SK-N-SH (cell line): ENCODE measurements around the gene LSP1. TPM values are rescaled to one million over a fixed set of nuclear protein-coding genes. Genes with fewer than 3 reads are reported as not detected.

Experiments
- polyA plus RNA-seq, 3 experiments: library from polyadenylated mRNA; depleted of rRNA; stranded (reverse); fragments of >200 nt; gene quantifications; 2 replicates each; pipeline ENCODE4 v1.2.3, GENCODE V29; 2012
- small RNA-seq, 7 experiments: library from RNA; depleted of rRNA; stranded (forward); fragments of <200 nt; gene quantifications; one replicate each; pipeline ENCODE3, GENCODE V24; 2012

The LSP1 gene
- polyA plus RNA-seq, 1 of the 3 experiments (the other 2 are of a cell fraction) = 0.38 TPM

Small RNAs within 50 kb of the gene (small RNA-seq; reads per million reads assigned to genes)
- gene AC051649.1 (0 reads per million in 7 experiments), gene MIR4298 (0 reads per million in 7 experiments)

Other genes starting within 250 kb of the LSP1 start
- not detected in 2 replicates for gene KRTAP5-3, start 244.6 kb upstream of the LSP1 start, polyA plus RNA-seq (2012; rRNA removed)
- not detected in 2 replicates for gene KRTAP5-4, start 230.9 kb upstream of the LSP1 start, polyA plus RNA-seq (2012; rRNA removed)
- gene KRTAP5-5, start 223.3 kb upstream of the LSP1 start, polyA plus RNA-seq (2012; rRNA removed) = not detected in 2 replicates
- not detected in 2 replicates for gene KRTAP5-6, start 155.9 kb upstream of the LSP1 start, polyA plus RNA-seq (2012; rRNA removed)
- gene IFITM10, start 102.5 kb upstream of the LSP1 start, polyA plus RNA-seq (2012; rRNA removed) = 0.21 and 0.31 TPM in 2 replicates
- gene CTSD, start 89.2 kb upstream of the LSP1 start, polyA plus RNA-seq (2012; rRNA removed) = 93.0 and 187 TPM in 2 replicates
- not detected in 2 replicates for gene SYT8, start 18.1 kb upstream of the LSP1 start, polyA plus RNA-seq (2012; rRNA removed)
- gene TNNI2, start 14.1 kb upstream of the LSP1 start, polyA plus RNA-seq (2012; rRNA removed) = not detected in 2 replicates
- gene PRR33, start 38.8 kb downstream of the LSP1 start, polyA plus RNA-seq (2012; rRNA removed) = not detected in 2 replicates
- not detected in 2 replicates for gene TNNT3, start 66.6 kb downstream of the LSP1 start, polyA plus RNA-seq (2012; rRNA removed)
- gene MRPL23, start 94.2 kb downstream of the LSP1 start, polyA plus RNA-seq (2012; rRNA removed) = 226 and 264 TPM in 2 replicates
- gene H19, start 144.8 kb downstream of the LSP1 start, polyA plus RNA-seq (2012; rRNA removed) = 3.7 and 4.6 TPM in 2 replicates